Lung (tissue), 12 donors: ENCODE data around the gene SETD1B. TPM values are rescaled to one million over a fixed set of nuclear protein-coding genes. Genes with fewer than 3 reads are reported as not detected.
A peak's percentile ranks its signal among the peaks of the same experiment; 100 is the strongest.

ENCODE experiments used
- ATAC-seq: fragments of 200-7000 bp; cut with Tn5 transposase; one replicate; pipeline ENCODE4 v1.9.1; 2020; ENCODE audit warnings: moderate number of reproducible peaks; ENCODE audit not compliant: insufficient read depth, low FRiP score
- DNase-seq, 3 donors: peaks; one replicate each; pipeline ENCODE4 v3.0.0-alpha.2; 2013 to 2017
- H3K27ac ChIP-seq, 2 donors: one replicate each; pipeline ENCODE4 v1.5.1; 2013; ENCODE audit warnings: mild to moderate bottlenecking in 2 of 2, moderate library complexity in 2 of 2, control low read depth in 1 of 2, inconsistent platforms in 1 of 2, low read depth in 1 of 2, low read length in 1 of 2
- H3K27me3 ChIP-seq, 3 donors: one replicate each; pipeline ENCODE4 v1.5.1; 2013; ENCODE audit warnings: low read length in 2 of 3; ENCODE audit not compliant: control insufficient read depth in 3 of 3, insufficient read depth in 3 of 3
- H3K36me3 ChIP-seq, 4 donors: one replicate each; pipeline ENCODE4 v1.5.1; 2013; ENCODE audit warnings: low read length in 4 of 4, mild to moderate bottlenecking in 1 of 4, moderate library complexity in 1 of 4; ENCODE audit not compliant: control insufficient read depth in 4 of 4, insufficient read depth in 4 of 4
- H3K4me1 ChIP-seq, 5 donors: one replicate each; pipeline ENCODE4 v1.5.1; 2013; ENCODE audit warnings: low read length in 5 of 5, mild to moderate bottlenecking in 2 of 5, moderate library complexity in 1 of 5; ENCODE audit not compliant: control insufficient read depth in 5 of 5, insufficient read depth in 5 of 5
- H3K4me3 ChIP-seq: one replicate; pipeline ENCODE4 v1.5.1; 2013; ENCODE audit warnings: mild to moderate bottlenecking, control low read depth, moderate library complexity
- H3K9ac ChIP-seq, 2 donors: one replicate each; pipeline ENCODE4 v1.5.1; 2013; ENCODE audit warnings: low read length in 2 of 2, control low read depth in 1 of 2; ENCODE audit not compliant: insufficient read depth in 1 of 2
- H3K9me3 ChIP-seq, 4 donors: one replicate each; pipeline ENCODE4 v1.5.1; 2013; ENCODE audit warnings: low read length in 3 of 4, mild to moderate bottlenecking in 1 of 4, moderate library complexity in 1 of 4; ENCODE audit not compliant: control insufficient read depth in 4 of 4, insufficient read depth in 3 of 4
- CTCF ChIP-seq: IDR thresholded peaks from 2 replicates; pipeline ENCODE4 v1.5.1; 2012; ENCODE audit warnings: mild to moderate bottlenecking; ENCODE audit errors: control extremely low read depth, extremely low read depth
- WGBS, 2 donors: extraction: QIAGEN DNeasy Blood & Tissue Kit; methylation state at CpG; one replicate each; pipeline ENCODE4 v1.1.7; 2013; 5-methylcytosine and 5-hydroxymethylcytosine counted together
- polyA plus RNA-seq, 2 donors: library from polyadenylated mRNA; stranded (reverse); fragments of 200-250 nt; gene quantifications; one replicate each; pipeline ENCODE4 v1.2.1, GENCODE V29; 2013
- total RNA-seq, 2 donors: library from RNA; depleted of rRNA in 1 of 2; stranded (reverse); fragments of >200 nt in 1 of 2; gene quantifications; one replicate each; pipeline ENCODE4 v1.2.1, GENCODE V29; 2014 to 2021
- donor health status: control.
- donor health status: control.
- donor health status: Bipolar disorder and iron deficiency.
- donor health status: healthy.
- donor health status: DM: yes; HTN: yes; CAD: no.

The SETD1B gene
- total and polyA plus RNA-seq, 4 donors = 7.3 to 28.1 (median 10.4) TPM

- TF ChIP-seq CTCF = no peak
- ATAC-seq = no peak
- Histone ChIP-seq H3K36me3 (peaks cover 0 to 5% (median 2%) of the 10 kb centered on the region in 4 donors), H3K9me3 (no peaks in the 10 kb centered on the region), H3K4me1 (peaks cover 8 to 36% (median 21%) of the 10 kb centered on the region in 5 donors), H3K27me3 (no peaks in the 10 kb centered on the region), H3K27ac (peak overlapping the region; percentile 99), H3K9ac (peak overlapping the region; percentile 89 to 96), H3K4me3 (peak overlapping the region; percentile 46)
- 0% methylated on average over 1 of the region's 1 CpG for WGBS, 2 donors
- DNase-seq = no peak
Measured at GRCh38 chr12:121802485-121802842, 1.3 kb upstream of the SETD1B start.

- H3K4me3 ChIP-seq = peak overlapping the region; percentile 46
- peak overlapping the region; percentile 99 for H3K27ac ChIP-seq
- TF ChIP-seq CTCF = no peak
- peaks cover 0 to 9% (median 2%) of the 10 kb centered on the region in 4 donors for H3K36me3 ChIP-seq
- H3K9ac ChIP-seq = peak overlapping the region; percentile 89 to 96
- no peaks in the 10 kb centered on the region for H3K9me3 ChIP-seq
- WGBS, 2 donors = 1% methylated on average over 52 to 65 of the region's 65 CpGs
- ATAC-seq = peak; percentile 36
- peaks cover 8 to 30% (median 17%) of the 10 kb centered on the region in 5 donors for H3K4me1 ChIP-seq
- H3K27me3 ChIP-seq = no peaks in the 10 kb centered on the region
- DNase-seq = peak; percentile 97 to 99 (median 99)
Measured at GRCh38 chr12:121802843-121803698, 738 bp upstream of the SETD1B start.

- ATAC-seq = no peak
- Histone ChIP-seq H3K36me3 (peaks cover 0 to 21% (median 7%) of the 10 kb centered on the region in 4 donors), H3K27ac (peak overlapping the region; percentile 90 to 99), H3K4me1 (peaks cover 5 to 16% (median 6%) of the 10 kb centered on the region in 5 donors), H3K9me3 (no peaks in the 10 kb centered on the region), H3K27me3 (no peaks in the 10 kb centered on the region), H3K9ac (no peak overlapping the region), H3K4me3 (peak overlapping the region; percentile 76)
- DNase-seq = peak in 2 of 3 donors; percentile 37 to 48
- WGBS, 2 donors = 0 to 1% methylated on average over 55 to 63 of the region's 63 CpGs
- TF ChIP-seq CTCF = no peak
Measured at GRCh38 chr12:121804417-121805111, 755 bp downstream of the SETD1B start.
